Effector memory CD4-positive, alpha-beta T cell (primary cell): ENCODE measurements around the gene CCL25.
A peak's percentile ranks its signal among the peaks of the same experiment; 100 is the strongest.

Source experiments
- DNase-seq, 3 donors: peaks; one replicate each; pipeline ENCODE4 v3.0.0-alpha.2; 2020
- H3K27ac ChIP-seq: 2 replicates; pipeline ENCODE4 v1.7.0; 2013; ENCODE audit warnings: mild to moderate bottlenecking, low read length, moderate library complexity; ENCODE audit not compliant: insufficient read depth, poor library complexity, severe bottlenecking
- H3K27me3 ChIP-seq: replicated peaks from 2 replicates; pipeline ENCODE4 v1.7.0; 2013; ENCODE audit warnings: mild to moderate bottlenecking, low read length; ENCODE audit not compliant: insufficient read depth, control insufficient read depth, poor library complexity, severe bottlenecking
- H3K36me3 ChIP-seq: 2 replicates; pipeline ENCODE4 v1.7.0; 2013; ENCODE audit warnings: mild to moderate bottlenecking, low read length, moderate library complexity; ENCODE audit not compliant: control insufficient read depth, insufficient read depth
- H3K4me1 ChIP-seq: 2 replicates; pipeline ENCODE4 v1.7.0; 2013; ENCODE audit warnings: low read length, mild to moderate bottlenecking; ENCODE audit not compliant: control insufficient read depth, insufficient read depth, poor library complexity, severe bottlenecking
- H3K4me3 ChIP-seq: 2 replicates; pipeline ENCODE4 v1.7.0; 2013; ENCODE audit warnings: low read length, low read depth, mild to moderate bottlenecking; ENCODE audit not compliant: insufficient read depth, poor library complexity, severe bottlenecking
- H3K9me3 ChIP-seq: 2 replicates; pipeline ENCODE4 v1.7.0; 2013; ENCODE audit warnings: mild to moderate bottlenecking, low read length, moderate library complexity; ENCODE audit not compliant: control insufficient read depth

CCL25 gene

GRCh38 chr19:8044018-8044417 lies 8.5 kb upstream of the CCL25 start:
- Histone ChIP-seq H3K27ac (no peak overlapping the region), H3K9me3 (no peaks in the 10 kb centered on the region), H3K36me3 (no peaks in the 10 kb centered on the region), H3K27me3 (no peaks in the 10 kb centered on the region), H3K4me3 (no peak overlapping the region), H3K4me1 (no peaks in the 10 kb centered on the region)
- DNase-seq: no peak

- Histone ChIP-seq H3K27ac (no peak overlapping the region), H3K36me3 (no peaks in the 10 kb centered on the region), H3K4me3 (no peak overlapping the region), H3K27me3 (no peaks in the 10 kb centered on the region), H3K4me1 (peaks cover 6% of the 10 kb centered on the region), H3K9me3 (no peaks in the 10 kb centered on the region)
- DNase-seq: no peak
These were observed 6.5 kb upstream of the CCL25 start for GRCh38 chr19:8045872-8046568.

- peaks cover 6% of the 10 kb centered on the region for H3K4me1 ChIP-seq
- H3K9me3 ChIP-seq: no peaks in the 10 kb centered on the region
- no peak overlapping the region for H3K4me3 ChIP-seq
- H3K27me3 ChIP-seq: no peaks in the 10 kb centered on the region
- no peak for DNase-seq
- H3K27ac ChIP-seq: no peak overlapping the region
- no peaks in the 10 kb centered on the region for H3K36me3 ChIP-seq
These were observed 5.9 kb upstream of the CCL25 start for GRCh38 chr19:8046569-8047165.

- H3K27me3 ChIP-seq: no peaks in the 10 kb centered on the region
- H3K36me3 ChIP-seq: no peaks in the 10 kb centered on the region
- H3K9me3 ChIP-seq: no peaks in the 10 kb centered on the region
- no peak overlapping the region for H3K27ac ChIP-seq
- H3K4me3 ChIP-seq: peak overlapping the region; percentile 35
- peaks cover 6% of the 10 kb centered on the region for H3K4me1 ChIP-seq
- peak; percentile 72 to 78 (median 77) for DNase-seq
These were observed 2.1 kb upstream of the CCL25 start for GRCh38 chr19:8050274-8051096.

- Histone ChIP-seq H3K4me3 (no peak overlapping the region), H3K4me1 (peaks cover 6% of the 10 kb centered on the region), H3K27ac (no peak overlapping the region), H3K36me3 (no peaks in the 10 kb centered on the region), H3K27me3 (no peaks in the 10 kb centered on the region), H3K9me3 (no peaks in the 10 kb centered on the region)
- no peak for DNase-seq
These were observed 1.6 kb downstream of the CCL25 start for GRCh38 chr19:8054169-8054568.

- Histone ChIP-seq H3K36me3 (no peaks in the 10 kb centered on the region), H3K4me1 (no peaks in the 10 kb centered on the region), H3K4me3 (no peak overlapping the region), H3K27me3 (no peaks in the 10 kb centered on the region), H3K27ac (no peak overlapping the region), H3K9me3 (no peaks in the 10 kb centered on the region)
- DNase-seq: no peak
These were observed 4.0 kb downstream of the CCL25 start for GRCh38 chr19:8056533-8056932.

- no peaks in the 10 kb centered on the region for H3K27me3 ChIP-seq
- H3K4me1 ChIP-seq: no peaks in the 10 kb centered on the region
- no peaks in the 10 kb centered on the region for H3K36me3 ChIP-seq
These were observed 5.1 kb downstream of the CCL25 start for GRCh38 chr19:8057545-8058270.

GRCh38 chr19:8064911-8065874 lies 12.6 kb downstream of the CCL25 start:
- H3K27ac ChIP-seq: no peak overlapping the region
- H3K4me1 ChIP-seq: no peaks in the 10 kb centered on the region
- H3K9me3 ChIP-seq: peaks cover 11% of the 10 kb centered on the region
- no peak overlapping the region for H3K4me3 ChIP-seq
- no peak for DNase-seq
- no peaks in the 10 kb centered on the region for H3K36me3 ChIP-seq
- no peaks in the 10 kb centered on the region for H3K27me3 ChIP-seq

More at GRCh38 chr19:8057545-8058270, 5.1 kb downstream of the CCL25 start:
- no peak for DNase-seq
- Histone ChIP-seq H3K27ac (no peak overlapping the region), H3K4me3 (no peak overlapping the region), H3K9me3 (no peaks in the 10 kb centered on the region)

GRCh38 chr19:8065875-8066261 lies 13.3 kb downstream of the CCL25 start:
- no peaks in the 10 kb centered on the region for H3K27me3 ChIP-seq
- H3K36me3 ChIP-seq: no peaks in the 10 kb centered on the region
- H3K4me3 ChIP-seq: no peak overlapping the region
- no peak for DNase-seq
- peaks cover 11% of the 10 kb centered on the region for H3K9me3 ChIP-seq
- H3K4me1 ChIP-seq: no peaks in the 10 kb centered on the region
- no peak overlapping the region for H3K27ac ChIP-seq
